Cardiac muscle cell (in vitro differentiated cells and primary cell): ENCODE data around the gene BST2. TPM values are rescaled to one million over a fixed set of nuclear protein-coding genes. Genes with fewer than 3 reads are reported as not detected.
A peak's percentile ranks its signal among the peaks of the same experiment; 100 is the strongest.

Experiments used
- DNase-seq, 2 donors: peaks; one replicate each; pipeline versions ENCODE4 v3.0.0 to v3.0.0-alpha.2; 2010 to 2017; ENCODE audit warnings: low read depth in 1 of 2, low spot score in 1 of 2
- H3K27ac ChIP-seq: fragments of 200-600 bp; sonication (generic); 2 replicates; pipeline ENCODE4 v1.5.1; 2016
- H3K27me3 ChIP-seq: fragments of 200-600 bp; sonication (generic); 2 replicates; pipeline ENCODE4 v1.6.0; 2016; ENCODE audit warnings: control low read depth
- H3K36me3 ChIP-seq: fragments of 200-600 bp; sonication (generic); 2 replicates; pipeline ENCODE4 v1.5.1; 2016; ENCODE audit warnings: control low read depth
- H3K4me1 ChIP-seq: fragments of 200-600 bp; sonication (generic); 2 replicates; pipeline ENCODE4 v1.8.1; 2017; ENCODE audit warnings: low read depth, mild to moderate bottlenecking, mixed run types
- H3K4me3 ChIP-seq: fragments of 200-600 bp; sonication (generic); 2 replicates; pipeline ENCODE4 v1.5.1; 2016; ENCODE audit warnings: mild to moderate bottlenecking
- H3K9me3 ChIP-seq: fragments of 200-600 bp; sonication (generic); 2 replicates; pipeline ENCODE4 v1.5.1; 2017; ENCODE audit warnings: low read depth, mild to moderate bottlenecking, control low read depth
- polyA plus RNA-seq: library from polyadenylated mRNA; unstranded; fragments of >200 nt; fragmentation: Nextera tagmentation; extraction: Ambion mirVana; gene quantifications from 2 replicates; pipeline ENCODE4 v1.2.1, GENCODE V29; 2016
- total RNA-seq: library from RNA; depleted of rRNA; stranded (reverse); fragments of >200 nt; gene quantifications from 2 replicates; pipeline ENCODE4 v1.2.3, GENCODE V29; 2016
- TF ChIP-seq, protein P1 (sequence below): IDR thresholded peaks from 2 replicates; pipeline ENCODE4 v1.5.1; 2012; ENCODE audit warnings: low read depth, mild to moderate bottlenecking, low read length

Gene BST2
- total and polyA plus RNA-seq, 2 experiments from 2014 or later: 91.8 to 166 TPM

DNA sequence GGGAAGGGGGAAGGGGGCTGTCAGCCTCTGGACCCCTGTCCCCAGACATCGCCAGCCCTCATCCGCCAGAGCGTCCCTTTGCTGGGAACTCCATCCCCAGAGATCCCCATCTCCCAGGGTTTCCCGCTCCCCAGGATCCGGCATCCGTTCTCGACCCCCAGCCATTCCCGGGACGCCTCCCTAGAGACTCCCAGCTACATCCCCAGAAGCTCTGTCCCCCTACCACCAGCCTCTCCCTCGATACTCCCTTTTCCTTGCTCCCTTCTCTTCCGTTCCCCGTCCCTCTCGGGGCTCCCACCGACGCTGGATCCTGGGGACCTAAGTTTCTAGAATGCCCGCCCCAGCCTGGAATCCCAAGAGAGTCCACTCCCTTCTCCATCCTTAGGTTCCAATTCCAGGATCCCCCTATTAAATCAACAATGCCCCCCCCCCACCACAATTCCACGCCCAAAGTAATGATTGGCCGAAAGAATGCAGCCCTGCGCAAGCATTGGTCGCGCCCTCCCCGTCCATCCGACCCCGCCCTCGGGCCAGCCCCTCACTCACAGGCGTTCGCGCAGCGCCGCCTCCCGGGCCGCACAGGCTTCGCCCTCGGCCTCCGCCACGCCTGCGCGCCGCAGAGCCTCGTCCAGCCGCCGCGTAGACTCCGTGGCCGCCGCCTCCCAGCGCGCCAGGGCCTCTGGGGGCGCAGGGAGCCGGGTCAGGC, 14.6 kb downstream of the BST2 start:
- Histone ChIP-seq H3K27me3 (no peaks in the 10 kb centered on the region), H3K4me3 (peak overlapping the region; percentile 28), H3K36me3 (no peaks in the 10 kb centered on the region), H3K9me3 (no peaks in the 10 kb centered on the region), H3K4me1 (peaks cover 5% of the 10 kb centered on the region), H3K27ac (no peak overlapping the region)
- peak; percentile 95 to 97 for DNase-seq
- TF ChIP-seq, protein P1, sequence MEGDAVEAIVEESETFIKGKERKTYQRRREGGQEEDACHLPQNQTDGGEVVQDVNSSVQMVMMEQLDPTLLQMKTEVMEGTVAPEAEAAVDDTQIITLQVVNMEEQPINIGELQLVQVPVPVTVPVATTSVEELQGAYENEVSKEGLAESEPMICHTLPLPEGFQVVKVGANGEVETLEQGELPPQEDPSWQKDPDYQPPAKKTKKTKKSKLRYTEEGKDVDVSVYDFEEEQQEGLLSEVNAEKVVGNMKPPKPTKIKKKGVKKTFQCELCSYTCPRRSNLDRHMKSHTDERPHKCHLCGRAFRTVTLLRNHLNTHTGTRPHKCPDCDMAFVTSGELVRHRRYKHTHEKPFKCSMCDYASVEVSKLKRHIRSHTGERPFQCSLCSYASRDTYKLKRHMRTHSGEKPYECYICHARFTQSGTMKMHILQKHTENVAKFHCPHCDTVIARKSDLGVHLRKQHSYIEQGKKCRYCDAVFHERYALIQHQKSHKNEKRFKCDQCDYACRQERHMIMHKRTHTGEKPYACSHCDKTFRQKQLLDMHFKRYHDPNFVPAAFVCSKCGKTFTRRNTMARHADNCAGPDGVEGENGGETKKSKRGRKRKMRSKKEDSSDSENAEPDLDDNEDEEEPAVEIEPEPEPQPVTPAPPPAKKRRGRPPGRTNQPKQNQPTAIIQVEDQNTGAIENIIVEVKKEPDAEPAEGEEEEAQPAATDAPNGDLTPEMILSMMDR: peak; percentile 65

- DNase-seq: peak in 1 of 2 donors; percentile 44
- H3K4me1 ChIP-seq: peaks cover 5% of the 10 kb centered on the region
- no peaks in the 10 kb centered on the region for H3K9me3 ChIP-seq
- TF ChIP-seq, protein P1: peak; percentile 15
- no peaks in the 10 kb centered on the region for H3K36me3 ChIP-seq
- H3K4me3 ChIP-seq: peak overlapping the region; percentile 28
- H3K27me3 ChIP-seq: no peaks in the 10 kb centered on the region
- H3K27ac ChIP-seq: no peak overlapping the region
Measured at GRCh38 chr19:17389957-17390664, 15.3 kb downstream of the BST2 start.

GRCh38 chr19:17389288-17389687, 16.1 kb downstream of the BST2 start:
- Histone ChIP-seq H3K9me3 (no peaks in the 10 kb centered on the region), H3K27me3 (no peaks in the 10 kb centered on the region), H3K27ac (no peak overlapping the region), H3K4me3 (no peak overlapping the region), H3K4me1 (peaks cover 5% of the 10 kb centered on the region), H3K36me3 (no peaks in the 10 kb centered on the region)
- no peak for DNase-seq
- TF ChIP-seq, protein P1: no peak

GRCh38 chr19:17385878-17386611, 19.4 kb downstream of the BST2 start:
- peak; percentile 68 to 76 for DNase-seq
- Histone ChIP-seq H3K27me3 (no peaks in the 10 kb centered on the region), H3K9me3 (no peaks in the 10 kb centered on the region), H3K36me3 (no peaks in the 10 kb centered on the region), H3K4me3 (no peak overlapping the region), H3K27ac (no peak overlapping the region), H3K4me1 (no peaks in the 10 kb centered on the region)
- TF ChIP-seq, protein P1: peak; percentile 97

GRCh38 chr19:17380426-17381138, 24.8 kb downstream of the BST2 start:
- no peak for DNase-seq
- no peaks in the 10 kb centered on the region for H3K36me3 ChIP-seq
- H3K9me3 ChIP-seq: no peaks in the 10 kb centered on the region
- TF ChIP-seq, protein P1: no peak
- no peaks in the 10 kb centered on the region for H3K27me3 ChIP-seq
- no peak overlapping the region for H3K27ac ChIP-seq
- H3K4me1 ChIP-seq: no peaks in the 10 kb centered on the region
- H3K4me3 ChIP-seq: no peak overlapping the region
